HG02884 (cell line): ENCODE data around the gene DENND1B.
A peak's percentile ranks its signal among the peaks of the same experiment; 100 is the strongest.
"Not testable (repeated sequence)": the region's sequence is repeated elsewhere in the genome, so short reads cannot be mapped to it uniquely, and the experiment has no call there.

Experiments
- ATAC-seq: cut with Tn5 transposase; IDR thresholded peaks from one replicate; pipeline ENCODE4 v1.9.1; 2021; ENCODE audit warnings: mild to moderate bottlenecking, moderate library complexity; ENCODE audit not compliant: unreplicated experiment

Gene DENND1B

DNA sequence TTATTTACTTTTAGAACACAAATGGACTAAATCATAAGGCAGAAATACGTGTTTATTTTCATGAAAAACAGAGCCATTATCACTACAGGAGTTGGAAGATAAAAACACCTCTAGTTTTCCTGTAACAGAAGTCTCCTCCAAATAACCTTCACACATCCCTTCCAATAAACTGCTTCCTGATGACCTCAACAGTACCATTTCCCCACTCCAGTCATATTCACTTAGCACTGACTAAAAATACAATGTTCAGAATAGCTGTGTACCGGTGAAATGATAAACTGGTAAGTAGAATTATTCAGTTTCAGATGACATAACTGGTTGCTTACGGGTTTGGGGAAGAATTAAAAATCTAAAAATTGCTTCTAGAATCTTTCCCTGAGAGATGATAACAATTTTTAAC is 137.9 kb downstream of the DENND1B start:
- ATAC-seq = no peak

DNA sequence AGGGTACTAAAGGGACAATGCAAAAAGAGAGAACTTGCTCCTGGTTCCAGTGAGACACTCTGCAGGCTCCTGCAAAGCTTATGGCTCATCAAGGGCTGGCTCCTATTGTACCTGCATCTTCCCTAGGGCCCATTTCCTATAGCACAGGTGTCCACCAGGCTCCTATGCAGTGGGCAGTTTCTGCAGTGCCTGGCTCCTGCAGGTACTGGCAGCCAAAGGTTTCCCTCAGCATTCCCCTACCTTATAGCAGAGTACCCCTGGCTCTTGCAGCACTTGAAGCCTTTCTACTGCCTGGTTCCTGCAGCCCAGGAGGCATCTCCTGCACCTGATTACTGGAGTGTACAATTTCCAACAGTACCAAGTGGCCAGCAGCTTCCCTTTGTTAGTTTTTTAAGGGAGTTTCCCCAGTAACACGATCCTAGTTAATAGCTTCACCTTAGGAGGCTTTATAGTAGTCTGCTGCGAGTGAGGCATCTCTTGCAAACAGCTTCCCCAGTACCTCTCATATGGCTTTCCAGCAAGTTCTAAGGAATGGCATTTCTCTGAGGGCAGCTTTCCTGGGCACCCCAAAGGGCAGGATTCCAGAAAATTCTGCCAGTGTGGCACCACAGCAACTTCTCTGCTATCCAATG is 141.7 kb downstream of the DENND1B start:
- no peak for ATAC-seq

DNA sequence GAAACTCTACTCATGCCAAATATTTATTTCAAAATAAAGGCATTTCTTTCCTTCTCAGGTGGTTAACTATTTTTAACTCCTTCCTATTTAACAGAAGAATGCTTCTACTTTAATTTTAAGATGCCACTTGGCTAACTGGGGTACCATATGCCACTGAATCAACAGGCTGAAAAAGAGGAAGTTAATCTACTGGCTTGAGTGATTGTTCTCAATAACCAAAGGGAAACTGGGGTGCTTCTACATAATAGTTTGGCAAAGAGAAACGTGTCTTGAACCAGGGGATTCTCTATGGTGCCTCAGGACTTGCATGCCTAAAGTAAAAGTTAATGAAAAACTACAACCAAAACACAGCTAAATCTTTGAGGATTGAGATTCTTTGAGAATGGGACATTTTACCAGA is 142.6 kb downstream of the DENND1B start:
- ATAC-seq = no peak

DNA sequence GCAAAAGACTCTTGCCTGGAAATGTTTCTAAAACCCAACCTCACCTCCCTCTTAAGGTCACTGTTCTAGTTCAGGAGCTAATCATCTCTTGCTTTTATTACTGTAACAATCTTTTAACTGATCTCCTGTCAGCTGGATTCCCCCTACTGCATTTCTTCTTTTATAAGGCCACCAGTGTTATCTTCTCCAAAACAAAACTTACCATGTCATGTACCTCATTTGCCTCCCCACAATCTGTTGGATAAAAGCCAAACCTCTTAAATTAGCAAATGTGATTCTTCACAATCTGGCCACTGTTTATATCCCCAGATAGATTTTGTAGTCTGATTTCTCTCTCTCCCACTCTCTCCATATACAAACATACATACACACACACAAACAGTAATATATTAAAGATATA is 143.3 kb downstream of the DENND1B start:
- ATAC-seq = no peak

DNA sequence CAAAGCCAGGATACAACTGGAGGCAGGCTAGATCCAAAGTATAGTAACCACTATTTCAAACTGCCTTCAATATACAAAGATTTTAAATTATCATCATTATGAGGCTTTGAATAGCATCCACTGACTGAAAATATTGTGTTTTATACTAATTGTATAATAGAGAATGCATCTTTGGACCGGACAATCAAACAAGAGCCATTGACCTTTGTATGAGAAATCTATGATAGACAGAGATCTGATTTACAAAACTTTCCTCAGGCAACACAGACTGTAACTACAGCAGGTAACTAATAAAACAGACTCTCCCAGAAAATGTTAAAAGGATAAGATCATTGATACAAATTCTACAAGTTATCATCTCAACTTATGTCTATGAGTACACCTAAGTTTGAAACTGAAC is 152.9 kb downstream of the DENND1B start:
- ATAC-seq = no peak

DNA sequence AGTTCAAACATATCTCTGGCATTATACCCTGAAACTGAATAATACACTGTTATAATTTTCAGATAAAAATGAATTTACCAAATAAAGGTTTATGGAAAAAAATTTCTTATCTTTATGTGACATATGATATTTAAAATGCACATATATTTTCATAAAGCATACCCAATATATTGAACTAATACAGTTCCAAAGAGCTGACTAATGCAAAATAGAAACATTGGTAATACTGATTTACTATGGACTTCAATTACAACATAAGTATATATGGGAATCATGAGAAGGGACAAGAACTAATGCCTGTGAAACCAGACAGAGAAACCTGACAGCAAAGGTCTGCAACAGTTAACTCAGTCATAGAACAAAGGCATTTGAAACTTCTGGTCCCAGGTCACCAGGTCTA is 153.5 kb downstream of the DENND1B start:
- ATAC-seq = no peak

DNA sequence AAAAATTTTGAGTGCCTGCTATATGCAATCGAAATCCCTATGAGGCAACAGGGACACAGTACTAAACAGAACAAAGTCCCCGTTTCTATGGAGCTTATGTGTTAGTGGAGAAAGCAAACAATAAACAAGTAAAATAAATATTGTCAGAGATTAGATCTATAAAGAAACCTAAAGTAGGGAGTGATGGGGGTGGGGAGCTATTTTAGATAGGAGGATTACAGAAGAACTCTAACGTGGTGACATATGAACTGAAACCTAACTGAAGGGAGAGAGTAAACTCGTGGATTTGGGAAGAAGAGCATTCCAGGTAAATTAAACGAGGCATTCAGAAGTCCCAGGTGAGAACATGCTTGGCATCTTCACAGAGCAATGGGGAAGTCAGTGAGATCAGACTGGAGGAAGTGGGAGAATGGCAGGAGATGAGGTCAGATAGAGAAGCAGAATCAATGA is 154.5 kb downstream of the DENND1B start:
- no peak for ATAC-seq

DNA sequence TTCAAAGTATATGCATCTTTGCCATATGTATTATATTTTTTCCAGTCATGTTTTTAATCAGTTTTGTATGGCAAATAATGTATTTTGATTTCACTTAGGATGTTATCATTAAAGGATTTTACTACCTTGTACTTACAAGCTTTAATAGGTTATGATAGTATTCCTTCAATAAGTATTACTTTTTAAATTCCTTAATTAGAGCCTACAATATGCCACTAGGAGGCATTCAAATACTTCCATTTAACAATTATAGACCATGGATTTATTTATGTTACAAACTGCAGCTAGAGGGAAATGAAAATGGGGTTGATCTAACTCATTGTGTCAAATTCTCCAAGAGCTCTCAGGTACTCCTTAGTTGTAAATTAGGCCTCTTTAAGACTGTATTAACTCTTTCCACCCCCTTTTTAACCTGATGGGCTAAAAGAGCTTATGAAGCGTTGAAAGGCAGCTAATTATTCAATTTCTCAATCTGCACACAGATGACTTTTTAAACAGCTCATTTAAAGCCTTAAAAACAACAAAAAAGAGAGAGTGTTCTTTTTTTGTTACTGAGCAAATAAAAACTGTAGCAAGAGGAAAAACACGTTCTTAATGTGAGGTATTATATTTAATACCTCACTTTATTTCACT is 156.2 kb downstream of the DENND1B start:
- ATAC-seq = no peak

DNA sequence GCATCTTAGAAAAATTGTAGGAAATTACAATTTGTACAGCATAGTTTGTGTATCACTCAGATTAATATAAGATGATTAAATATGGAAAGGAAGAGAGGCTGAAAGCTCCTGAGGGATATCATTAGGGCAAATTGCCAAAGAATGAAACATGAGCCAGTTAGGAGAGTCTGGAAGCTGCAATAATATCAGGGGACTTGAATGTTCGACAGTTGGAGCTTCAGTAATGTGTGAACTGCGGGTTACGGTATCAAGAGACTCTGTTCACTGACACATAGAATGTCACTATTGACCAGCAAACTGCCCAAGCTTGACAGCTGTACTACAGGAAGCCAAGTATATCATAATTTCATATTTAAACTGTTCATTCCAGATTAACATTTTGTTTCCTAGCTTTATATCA is 157.2 kb downstream of the DENND1B start:
- ATAC-seq = no peak

DNA sequence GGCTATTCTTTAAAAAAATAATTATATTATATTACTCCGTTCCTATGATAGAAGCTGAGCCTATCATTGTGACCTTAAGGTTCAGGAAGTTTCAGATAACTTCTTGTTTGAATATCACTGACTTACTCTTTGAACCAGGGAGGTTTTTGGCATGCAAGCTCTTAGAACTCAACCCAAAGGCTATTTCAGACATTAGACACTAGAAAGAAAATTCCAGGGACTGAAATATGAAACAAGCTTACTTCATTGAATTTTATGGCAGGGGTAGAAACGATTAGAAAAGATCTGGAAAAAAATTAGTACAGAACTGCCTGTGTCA is 159.6 kb downstream of the DENND1B start:
- ATAC-seq = no peak

DNA sequence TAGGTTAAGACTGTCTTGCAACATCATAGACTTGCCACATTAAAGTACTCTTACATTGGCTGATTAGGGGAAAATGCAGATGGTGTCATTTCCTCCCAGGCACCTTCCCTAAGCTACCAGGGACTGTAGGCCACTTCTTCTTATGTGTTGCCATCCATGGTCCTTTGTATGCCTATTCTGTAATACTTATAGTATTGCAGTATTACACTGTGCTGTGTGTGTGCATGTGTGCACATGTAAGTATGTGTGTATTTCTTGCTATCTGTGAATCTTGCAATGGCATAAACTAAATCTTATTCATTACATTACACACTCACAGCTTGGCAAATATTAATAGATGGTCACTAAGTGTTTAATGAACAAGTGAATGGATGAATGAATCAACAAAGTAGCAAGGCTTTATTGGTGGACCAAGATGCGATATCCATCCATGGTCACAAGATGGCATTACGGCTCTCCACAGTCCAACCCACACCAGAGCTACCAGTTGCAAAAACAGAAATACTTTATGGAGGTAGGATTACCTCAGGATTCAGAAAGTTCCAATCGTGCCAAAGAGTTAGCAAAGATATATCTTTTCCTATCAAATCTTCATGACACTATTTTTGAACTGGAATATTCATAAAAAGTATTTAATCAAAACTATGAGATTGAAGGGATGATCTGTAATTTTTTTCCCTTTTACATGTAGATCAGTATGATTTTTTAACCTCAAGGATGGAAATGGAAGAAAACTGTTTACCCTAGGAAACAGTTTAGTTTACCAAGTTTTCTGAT is 160.2 kb downstream of the DENND1B start:
- peak; percentile 76 for ATAC-seq

DNA sequence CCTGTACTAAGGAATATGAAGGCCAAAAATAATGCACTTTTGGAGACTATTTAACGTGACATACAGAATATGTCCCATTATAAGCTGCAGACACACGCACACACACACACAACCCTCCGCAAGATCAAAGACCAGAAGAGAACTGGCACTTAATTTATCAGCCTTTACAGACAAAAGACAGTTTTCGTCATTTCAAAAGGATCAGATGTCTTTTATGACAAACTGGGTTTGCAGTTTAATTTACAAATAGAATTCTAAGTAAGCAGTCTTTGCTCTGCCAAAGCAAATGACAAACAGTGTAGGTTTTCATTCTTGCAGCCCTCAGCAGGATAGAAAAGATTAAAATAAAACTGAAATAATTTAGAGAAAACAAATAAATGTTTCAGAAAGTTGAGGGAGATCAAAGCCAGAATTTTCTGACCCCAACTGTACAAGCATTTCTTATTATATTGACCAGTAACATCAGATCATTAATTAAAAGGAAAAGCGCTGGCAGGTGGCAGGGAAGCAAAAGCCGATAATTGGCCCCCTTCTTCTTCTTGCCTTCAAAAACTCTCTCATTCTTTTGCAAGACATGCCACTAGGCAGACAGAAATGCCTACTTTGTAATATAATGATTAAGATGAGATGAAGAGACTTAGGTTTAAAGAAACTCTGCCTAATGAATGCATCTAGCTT is 169.0 kb downstream of the DENND1B start:
- no peak for ATAC-seq

DNA sequence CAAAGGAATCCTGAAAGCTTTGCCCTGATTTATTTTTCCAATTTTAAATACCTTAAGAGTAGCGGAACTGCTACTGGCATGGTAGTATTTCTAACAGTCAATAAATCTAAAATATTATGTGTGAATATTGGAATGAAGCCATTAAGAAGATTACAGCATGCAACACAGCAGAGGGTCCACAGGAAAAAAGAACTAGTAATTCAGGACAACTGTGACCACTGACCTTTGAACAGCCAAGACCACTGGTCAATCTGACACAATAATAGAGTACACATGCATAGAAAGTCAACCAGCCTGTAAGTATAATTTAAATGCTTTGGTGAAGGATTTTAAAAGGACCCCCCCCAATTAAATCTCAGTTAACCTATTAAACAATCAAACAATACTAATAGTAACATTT is 171.0 kb downstream of the DENND1B start:
- no peak for ATAC-seq

DNA sequence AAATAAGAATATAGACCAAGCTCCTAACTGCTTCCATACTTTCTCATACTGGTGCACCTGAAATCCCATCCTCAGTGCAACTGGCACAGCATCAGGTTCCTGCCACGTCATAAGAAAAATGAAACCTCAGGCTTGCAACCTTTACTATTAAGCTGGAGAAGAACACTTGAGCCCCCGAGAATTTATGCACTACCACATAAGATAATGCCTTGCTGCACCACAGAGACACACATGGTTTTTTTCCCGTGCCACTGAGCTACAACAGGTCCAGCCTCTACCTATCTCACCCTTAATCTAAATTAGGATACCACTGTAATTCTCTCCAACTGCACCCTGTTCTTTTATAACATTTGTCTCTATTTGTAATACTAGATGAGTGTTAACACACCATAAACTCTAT is 174.5 kb downstream of the DENND1B start:
- ATAC-seq = no peak

DNA sequence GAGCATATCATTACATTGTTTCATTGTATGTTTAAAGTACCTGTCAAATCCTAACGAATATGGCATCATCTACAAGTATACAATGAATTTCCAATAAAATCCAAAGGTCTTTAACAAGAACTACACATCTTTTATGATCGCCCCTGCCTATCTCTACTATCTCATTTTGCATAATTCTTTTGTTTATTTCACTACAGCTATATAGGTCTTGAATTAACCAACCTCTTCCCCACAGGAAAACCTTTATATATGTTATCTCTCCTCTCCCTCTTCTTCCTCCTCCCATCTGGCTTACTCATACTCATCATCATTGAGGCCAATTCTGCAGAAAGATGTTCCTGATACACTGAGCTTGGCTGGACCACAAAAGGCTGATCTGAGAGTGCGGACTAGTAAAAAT is 175.5 kb downstream of the DENND1B start:
- ATAC-seq = no peak

DNA sequence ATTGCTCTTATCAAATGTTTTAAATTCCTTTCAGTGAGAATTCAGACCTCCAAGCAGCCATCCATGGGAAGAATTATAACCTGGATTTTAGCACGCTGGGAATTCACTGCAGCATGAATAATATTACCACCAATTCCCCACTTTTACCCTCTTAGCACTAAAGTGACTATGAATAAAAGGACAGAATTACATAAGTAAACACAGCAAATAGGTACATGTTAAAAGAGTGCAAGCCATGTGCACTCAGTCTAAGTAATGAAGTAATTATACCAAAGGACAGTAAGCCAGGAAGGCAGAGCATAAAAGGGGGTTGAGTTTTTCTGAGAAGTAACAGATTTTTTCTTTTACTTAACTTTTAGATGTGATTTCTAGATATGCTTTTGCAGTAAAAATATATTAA is 176.3 kb downstream of the DENND1B start:
- no peak for ATAC-seq

DNA sequence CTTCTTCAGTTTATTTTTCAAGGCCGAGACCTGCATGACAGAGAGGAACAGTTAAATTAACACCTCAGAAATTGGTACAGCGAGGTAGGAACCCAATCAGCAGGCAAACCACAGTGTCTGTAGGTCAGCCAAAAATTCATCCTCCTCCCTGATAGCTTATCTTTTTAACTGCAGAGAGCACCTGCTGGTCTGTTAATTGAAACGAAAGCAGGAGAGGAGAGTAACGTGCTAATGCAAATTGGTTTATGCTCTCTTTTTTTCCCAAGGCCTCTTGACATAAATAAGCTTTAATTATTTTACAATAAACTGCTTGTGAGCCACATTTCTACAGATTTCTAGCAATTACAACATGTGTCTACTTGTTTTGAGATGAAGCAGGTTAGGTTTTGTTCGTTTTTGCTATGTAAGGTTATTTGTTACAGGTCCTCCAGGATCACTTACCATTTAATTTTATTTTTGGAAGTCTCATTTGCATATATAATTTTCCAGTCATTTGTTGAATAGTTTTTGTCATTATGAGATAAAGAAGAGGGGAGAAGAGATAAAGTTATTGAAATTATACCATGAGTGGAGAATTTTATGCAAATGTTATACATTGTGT is 179.9 kb downstream of the DENND1B start:
- no peak for ATAC-seq

DNA sequence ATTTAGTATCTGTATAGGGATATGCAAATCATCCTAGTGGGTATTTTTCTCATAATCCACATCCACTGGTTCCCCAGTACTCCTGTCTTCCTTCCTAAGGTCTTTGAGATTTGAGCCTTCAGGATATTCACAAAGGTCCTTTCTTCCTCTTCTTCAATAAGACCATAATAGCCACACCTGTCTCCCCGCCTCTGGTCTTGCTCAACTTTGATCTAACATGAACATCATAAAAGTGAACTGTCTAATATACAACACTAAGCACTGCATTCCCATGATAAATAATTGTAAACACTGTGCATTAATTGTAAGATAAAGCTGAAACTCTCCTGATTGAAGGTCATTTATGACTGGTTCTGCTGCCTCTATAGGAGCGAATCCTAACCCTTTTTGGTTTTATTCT is 184.6 kb downstream of the DENND1B start:
- ATAC-seq = no peak

DNA sequence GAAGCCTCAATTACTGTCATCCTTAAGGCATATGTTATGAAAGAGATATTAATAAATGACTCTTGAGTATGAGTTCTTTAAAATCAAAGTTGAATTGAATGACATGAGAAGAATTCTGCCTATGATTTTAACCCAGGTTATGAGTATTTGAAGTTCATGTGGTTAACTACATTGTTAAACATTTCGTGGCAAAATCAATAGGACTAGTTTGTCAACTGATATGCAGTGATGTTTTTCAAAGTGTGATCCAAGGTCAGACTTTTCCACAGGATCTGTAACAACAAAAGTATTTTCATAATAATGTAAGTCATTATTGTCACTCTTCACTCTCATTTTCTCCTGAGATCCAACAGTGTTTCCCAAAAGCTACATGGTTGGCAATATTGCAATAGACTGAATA is 189.5 kb downstream of the DENND1B start:
- no peak for ATAC-seq

DNA sequence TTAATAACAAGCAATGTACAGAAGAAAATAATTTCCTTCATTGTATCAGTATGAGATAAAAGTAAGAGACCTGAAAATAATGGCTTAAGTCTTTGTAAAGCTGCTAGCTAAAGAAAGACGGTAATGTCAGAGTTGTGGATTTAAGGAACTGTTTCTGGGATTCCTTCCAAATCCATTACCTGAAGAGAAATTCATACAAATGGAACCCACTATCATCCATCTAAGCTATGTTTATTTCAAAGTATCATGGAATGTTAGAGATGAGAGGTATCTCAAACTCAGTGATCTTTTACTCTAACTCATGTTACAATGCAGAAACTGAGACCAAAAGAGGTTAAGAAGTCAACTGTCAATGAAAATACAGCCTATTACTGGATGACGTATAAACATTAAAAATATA is 197.7 kb downstream of the DENND1B start:
- ATAC-seq = no peak

DNA sequence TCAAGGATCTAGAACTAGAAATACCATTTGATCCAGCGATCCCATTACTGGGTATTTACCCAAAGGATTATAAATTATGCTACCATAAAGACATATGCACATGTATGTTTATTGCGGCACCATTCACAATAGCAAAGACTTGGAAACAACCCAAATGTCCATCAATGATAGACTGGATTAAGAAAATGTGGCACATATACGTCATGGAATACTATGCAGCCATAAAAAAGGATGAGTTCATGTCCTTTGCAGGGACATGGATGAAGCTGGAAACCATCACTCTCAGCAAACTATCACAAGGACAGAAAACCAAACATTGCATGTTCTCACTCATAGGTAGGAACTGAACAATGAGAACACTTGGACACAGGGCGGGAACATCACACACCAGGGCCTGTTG is 199.7 kb downstream of the DENND1B start:
- ATAC-seq = not testable (repeated sequence)
